Measurements from ENCODE around the gene TPM1. TPM values are rescaled to one million over a fixed set of nuclear protein-coding genes. Genes with fewer than 3 reads are reported as not detected.

Gene TPM1
- polyA plus RNA-seq, 1 of the 3 experiments (the other 2 are of a cell fraction) = 1,371 TPM

DNA sequence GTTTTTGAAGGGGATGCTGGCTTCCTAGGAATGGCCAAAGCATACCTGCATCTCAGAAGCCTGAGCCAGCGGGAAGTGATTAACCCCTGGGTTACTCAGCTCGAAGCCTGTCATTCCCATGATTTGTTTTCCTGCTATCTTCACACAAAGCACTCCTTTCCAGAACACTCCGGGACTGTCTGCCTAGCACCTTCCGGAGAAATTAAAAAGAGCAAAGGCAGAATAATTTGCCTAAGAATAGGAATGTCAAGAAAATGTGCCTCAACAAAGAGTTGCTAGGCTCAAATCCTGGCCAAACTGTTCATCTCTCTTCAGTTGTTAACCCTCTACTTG is 34.1 kb downstream of the TPM1 start:
- POLR2A ChIA-PET = no interaction called here
- TF ChIP-seq CHD2 (IDR thresholded peaks at IDR 0.05; ENCODE audit: low read length, partially characterized antibody) (no peak), EP300 (IDR thresholded peaks at IDR 0.05; ENCODE audit: borderline replicate concordance in 1 of 2, low read depth in 1 of 2, low read length in 1 of 2) (no peak), RAD21 (IDR thresholded peaks at IDR 0.05; ENCODE audit: low read length) (no peak), JUND (IDR thresholded peaks at IDR 0.05) (no peak), SIN3A (IDR thresholded peaks at IDR 0.05; ENCODE audit: borderline replicate concordance, low read depth, low read length) (no peak), FOXM1 (IDR thresholded peaks at IDR 0.05; ENCODE audit: low read depth) (no peak), YY1 (IDR thresholded peaks at IDR 0.05; ENCODE audit: low read depth) (no peak), GABPA (IDR thresholded peaks at IDR 0.05; ENCODE audit: low read depth) (no peak)
- H3K9me3 ChIP-seq = no peaks in the 10 kb centered on the region
- CTCF ChIA-PET = interaction anchor here (3.0 kb wide), 1 partner anchor 29 kb away, joined by 9 read pairs; no protein-coding TSS in a partner anchor
- H4K20me1 ChIP-seq (ENCODE audit: insufficient read depth) = peaks cover 8% of the 10 kb centered on the region; the same call in 1 of the 2 replicates
- H3K4me2 ChIP-seq = no peak overlapping the region
- no peaks in the 10 kb centered on the region for H3K79me2 ChIP-seq (ENCODE audit: insufficient read depth)
- no peak overlapping the region for H2AFZ ChIP-seq (ENCODE audit: low read depth)
- H3K4me3 ChIP-seq (ENCODE audit: low read depth in 2 of 2, low read length in 1 of 2) = no peak overlapping the region
- peaks cover 13 to 17% of the 10 kb centered on the region in 2 experiments; a peak in 3 of 4 replicates for H3K4me1 ChIP-seq (ENCODE audit: control insufficient read depth in 1 of 2, insufficient read depth in 2 of 2, low read depth in 1 of 2, low read length in 1 of 2)
- H3K36me3 ChIP-seq (replicated peaks in 1 of 2; ENCODE audit: control insufficient read depth in 1 of 2, insufficient read depth in 2 of 2, low read length in 1 of 2) = peaks cover 2 to 9% of the 10 kb centered on the region in 2 experiments
- 91% methylated on average over 4 of the region's 4 CpGs for WGBS (ENCODE audit: low lambda C conversion rate)
- H3K9me2 ChIP-seq = no peaks in the 10 kb centered on the region
- no peak for DNase-seq
- no peak overlapping the region for H3K9ac ChIP-seq
- H3K27ac ChIP-seq (ENCODE audit: low read depth in 2 of 2, low read length in 1 of 2) = peak overlapping the region; percentile 91 to 92; a peak in 2 of 4 replicates
- peaks cover 49% of the 10 kb centered on the region for H3F3A ChIP-seq (replicated peaks; ENCODE audit: insufficient read depth)
- no peaks in the 10 kb centered on the region for H3K27me3 ChIP-seq (ENCODE audit: insufficient read depth)

DNA sequence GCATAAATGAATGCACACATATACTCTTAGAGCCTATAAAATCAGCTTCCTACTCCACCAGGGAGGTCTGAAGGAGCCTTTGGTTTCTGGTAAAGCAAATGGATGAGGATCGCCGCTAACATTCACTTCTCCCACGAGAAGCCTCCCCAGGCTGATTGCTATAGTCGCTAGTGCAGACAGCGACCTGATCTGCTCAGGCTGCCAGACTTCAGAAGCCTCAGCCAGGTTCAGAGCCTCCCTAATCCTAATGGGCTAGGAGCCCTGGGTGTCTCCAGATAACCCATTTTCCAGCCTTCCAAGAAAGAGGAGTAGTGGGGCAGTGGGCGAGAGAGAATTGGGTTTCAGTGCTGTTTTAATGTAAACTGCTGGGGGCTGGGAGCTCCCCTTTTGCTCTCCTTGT is 35.4 kb downstream of the TPM1 start:
- WGBS (ENCODE audit: low lambda C conversion rate) = 89% methylated on average over 6 of the region's 6 CpGs
- Histone ChIP-seq H3K4me3 (ENCODE audit: low read depth in 2 of 2, low read length in 1 of 2) (no peak overlapping the region), H3K4me2 (no peak overlapping the region), H3K9me3 (no peaks in the 10 kb centered on the region), H2AFZ (ENCODE audit: low read depth) (no peak overlapping the region), H3K36me3 (replicated peaks in 1 of 2; ENCODE audit: control insufficient read depth in 1 of 2, insufficient read depth in 2 of 2, low read length in 1 of 2) (no peaks in the 10 kb centered on the region), H3F3A (replicated peaks; ENCODE audit: insufficient read depth) (peaks cover 37% of the 10 kb centered on the region), H3K9me2 (no peaks in the 10 kb centered on the region), H3K27ac (ENCODE audit: low read depth in 2 of 2, low read length in 1 of 2) (no peak overlapping the region), H3K79me2 (ENCODE audit: insufficient read depth) (no peaks in the 10 kb centered on the region), H3K9ac (no peak overlapping the region), H4K20me1 (ENCODE audit: insufficient read depth) (no peaks in the 10 kb centered on the region), H3K4me1 (ENCODE audit: control insufficient read depth in 1 of 2, insufficient read depth in 2 of 2, low read depth in 1 of 2, low read length in 1 of 2) (peaks cover 13 to 19% of the 10 kb centered on the region in 2 experiments; a peak in 3 of 4 replicates), H3K27me3 (ENCODE audit: insufficient read depth) (no peaks in the 10 kb centered on the region)
- ChIA-PET POLR2A (no interaction called here), CTCF (interaction anchor here (1.0 to 3.0 kb wide), 4 partner anchors 16 to 304 kb away, joined by 3 to 9 read pairs (median 4); no protein-coding TSS in a partner anchor)
- no peak for TF ChIP-seq NFIC (IDR thresholded peaks at IDR 0.05; ENCODE audit: borderline replicate concordance)
- TF ChIP-seq, protein P1, sequence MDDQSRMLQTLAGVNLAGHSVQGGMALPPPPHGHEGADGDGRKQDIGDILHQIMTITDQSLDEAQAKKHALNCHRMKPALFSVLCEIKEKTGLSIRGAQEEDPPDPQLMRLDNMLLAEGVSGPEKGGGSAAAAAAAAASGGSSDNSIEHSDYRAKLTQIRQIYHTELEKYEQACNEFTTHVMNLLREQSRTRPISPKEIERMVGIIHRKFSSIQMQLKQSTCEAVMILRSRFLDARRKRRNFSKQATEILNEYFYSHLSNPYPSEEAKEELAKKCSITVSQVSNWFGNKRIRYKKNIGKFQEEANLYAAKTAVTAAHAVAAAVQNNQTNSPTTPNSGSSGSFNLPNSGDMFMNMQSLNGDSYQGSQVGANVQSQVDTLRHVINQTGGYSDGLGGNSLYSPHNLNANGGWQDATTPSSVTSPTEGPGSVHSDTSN (IDR thresholded peaks at IDR 0.05) = no peak
- no peak for TF ChIP-seq TCF12 (IDR thresholded peaks at IDR 0.05)
- no peak for DNase-seq

DNA sequence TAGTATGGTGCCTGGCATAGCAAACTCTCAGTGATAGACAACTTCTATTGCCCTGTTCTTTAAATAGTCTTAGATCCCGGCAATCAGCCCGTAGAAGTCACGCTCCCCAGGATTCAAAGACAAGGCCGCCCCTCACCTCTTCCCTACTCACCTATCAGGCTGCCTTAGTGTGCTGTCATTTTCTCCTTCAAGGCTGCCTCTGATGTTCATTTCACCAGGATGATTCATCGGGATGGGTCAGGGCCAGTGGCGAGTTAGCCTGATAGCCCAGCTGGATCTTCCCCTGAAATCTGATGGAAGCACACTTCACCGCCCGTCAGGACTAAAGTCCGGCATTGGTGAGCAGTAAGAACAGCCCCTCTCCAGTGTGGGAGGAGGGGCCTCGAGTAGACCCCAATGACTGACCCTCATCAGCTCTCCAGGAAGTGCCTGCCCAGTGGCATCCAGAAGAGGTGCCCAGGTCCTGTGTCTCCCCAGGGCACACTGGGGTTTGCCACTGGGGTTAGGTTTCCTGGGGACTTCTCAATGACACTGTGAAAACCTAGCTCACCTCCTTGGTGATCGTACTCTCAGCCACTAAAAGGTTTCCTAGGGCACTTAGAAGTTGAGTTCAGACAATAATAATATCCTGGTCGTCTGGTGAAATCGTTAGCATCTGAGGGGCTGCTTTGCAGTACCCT is 37.5 kb downstream of the TPM1 start:
- Histone ChIP-seq H3K79me2 (ENCODE audit: insufficient read depth) (no peaks in the 10 kb centered on the region), H2AFZ (ENCODE audit: low read depth) (no peak overlapping the region), H3K9ac (no peak overlapping the region), H3K27me3 (ENCODE audit: insufficient read depth) (no peaks in the 10 kb centered on the region), H3K9me2 (no peaks in the 10 kb centered on the region), H3K9me3 (no peaks in the 10 kb centered on the region), H3F3A (replicated peaks; ENCODE audit: insufficient read depth) (peaks cover 15% of the 10 kb centered on the region), H3K4me1 (ENCODE audit: control insufficient read depth in 1 of 2, insufficient read depth in 2 of 2, low read depth in 1 of 2, low read length in 1 of 2) (peaks cover 13 to 23% of the 10 kb centered on the region in 2 experiments; a peak in 3 of 4 replicates), H3K4me2 (no peak overlapping the region), H3K36me3 (replicated peaks in 1 of 2; ENCODE audit: control insufficient read depth in 1 of 2, insufficient read depth in 2 of 2, low read length in 1 of 2) (no peaks in the 10 kb centered on the region), H3K4me3 (ENCODE audit: low read depth in 2 of 2, low read length in 1 of 2) (no peak overlapping the region), H4K20me1 (ENCODE audit: insufficient read depth) (no peaks in the 10 kb centered on the region), H3K27ac (ENCODE audit: low read depth in 2 of 2, low read length in 1 of 2) (peak overlapping the region; percentile 17 to 24; a peak in 3 of 4 replicates)
- DNase-seq = no peak
- ChIA-PET POLR2A (interaction anchor here (0.6 to 1.0 kb wide), 2 partner anchors 11 to 25 kb away, joined by 3 read pairs; no protein-coding TSS in a partner anchor), CTCF (interaction anchor here (1.1 to 4.1 kb wide), 6 partner anchors 10 to 32 kb away, joined by 3 to 22 read pairs (median 4); no protein-coding TSS in a partner anchor)
- 71% methylated on average over 13 of the region's 13 CpGs for WGBS (ENCODE audit: low lambda C conversion rate)
- TF ChIP-seq YY1 (IDR thresholded peaks at IDR 0.05; ENCODE audit: low read depth) (no peak), NFIC (IDR thresholded peaks at IDR 0.05; ENCODE audit: borderline replicate concordance) (no peak), RAD21 (IDR thresholded peaks at IDR 0.05; ENCODE audit: low read length) (no peak), EP300 (IDR thresholded peaks at IDR 0.05; ENCODE audit: borderline replicate concordance in 1 of 2, low read depth in 1 of 2, low read length in 1 of 2) (no peak), FOSL2 (IDR thresholded peaks at IDR 0.05; ENCODE audit: borderline replicate concordance, low read depth) (peak; percentile 84; the same call in 1 of the 2 replicates), ELF1 (IDR thresholded peaks at IDR 0.05) (no peak), TEAD4 (IDR thresholded peaks at IDR 0.05; ENCODE audit: borderline replicate concordance, insufficient read depth) (no peak)
- TF ChIP-seq, protein P1 (IDR thresholded peaks at IDR 0.05) = peak; percentile 65
- TF ChIP-seq, protein P2, sequence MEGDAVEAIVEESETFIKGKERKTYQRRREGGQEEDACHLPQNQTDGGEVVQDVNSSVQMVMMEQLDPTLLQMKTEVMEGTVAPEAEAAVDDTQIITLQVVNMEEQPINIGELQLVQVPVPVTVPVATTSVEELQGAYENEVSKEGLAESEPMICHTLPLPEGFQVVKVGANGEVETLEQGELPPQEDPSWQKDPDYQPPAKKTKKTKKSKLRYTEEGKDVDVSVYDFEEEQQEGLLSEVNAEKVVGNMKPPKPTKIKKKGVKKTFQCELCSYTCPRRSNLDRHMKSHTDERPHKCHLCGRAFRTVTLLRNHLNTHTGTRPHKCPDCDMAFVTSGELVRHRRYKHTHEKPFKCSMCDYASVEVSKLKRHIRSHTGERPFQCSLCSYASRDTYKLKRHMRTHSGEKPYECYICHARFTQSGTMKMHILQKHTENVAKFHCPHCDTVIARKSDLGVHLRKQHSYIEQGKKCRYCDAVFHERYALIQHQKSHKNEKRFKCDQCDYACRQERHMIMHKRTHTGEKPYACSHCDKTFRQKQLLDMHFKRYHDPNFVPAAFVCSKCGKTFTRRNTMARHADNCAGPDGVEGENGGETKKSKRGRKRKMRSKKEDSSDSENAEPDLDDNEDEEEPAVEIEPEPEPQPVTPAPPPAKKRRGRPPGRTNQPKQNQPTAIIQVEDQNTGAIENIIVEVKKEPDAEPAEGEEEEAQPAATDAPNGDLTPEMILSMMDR (IDR thresholded peaks at IDR 0.05) = no peak
- TF ChIP-seq, protein P3, sequence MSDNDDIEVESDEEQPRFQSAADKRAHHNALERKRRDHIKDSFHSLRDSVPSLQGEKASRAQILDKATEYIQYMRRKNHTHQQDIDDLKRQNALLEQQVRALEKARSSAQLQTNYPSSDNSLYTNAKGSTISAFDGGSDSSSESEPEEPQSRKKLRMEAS (IDR thresholded peaks at IDR 0.05; ENCODE audit: low read depth) = no peak
